Fibroblast of skin of back (primary cell): ENCODE results near the gene PPP3R1.

ENCODE experiments used
- DNase-seq: peaks from one replicate; pipeline ENCODE4 v3.0.0-alpha.2; 2013

PPP3R1 gene

DNA sequence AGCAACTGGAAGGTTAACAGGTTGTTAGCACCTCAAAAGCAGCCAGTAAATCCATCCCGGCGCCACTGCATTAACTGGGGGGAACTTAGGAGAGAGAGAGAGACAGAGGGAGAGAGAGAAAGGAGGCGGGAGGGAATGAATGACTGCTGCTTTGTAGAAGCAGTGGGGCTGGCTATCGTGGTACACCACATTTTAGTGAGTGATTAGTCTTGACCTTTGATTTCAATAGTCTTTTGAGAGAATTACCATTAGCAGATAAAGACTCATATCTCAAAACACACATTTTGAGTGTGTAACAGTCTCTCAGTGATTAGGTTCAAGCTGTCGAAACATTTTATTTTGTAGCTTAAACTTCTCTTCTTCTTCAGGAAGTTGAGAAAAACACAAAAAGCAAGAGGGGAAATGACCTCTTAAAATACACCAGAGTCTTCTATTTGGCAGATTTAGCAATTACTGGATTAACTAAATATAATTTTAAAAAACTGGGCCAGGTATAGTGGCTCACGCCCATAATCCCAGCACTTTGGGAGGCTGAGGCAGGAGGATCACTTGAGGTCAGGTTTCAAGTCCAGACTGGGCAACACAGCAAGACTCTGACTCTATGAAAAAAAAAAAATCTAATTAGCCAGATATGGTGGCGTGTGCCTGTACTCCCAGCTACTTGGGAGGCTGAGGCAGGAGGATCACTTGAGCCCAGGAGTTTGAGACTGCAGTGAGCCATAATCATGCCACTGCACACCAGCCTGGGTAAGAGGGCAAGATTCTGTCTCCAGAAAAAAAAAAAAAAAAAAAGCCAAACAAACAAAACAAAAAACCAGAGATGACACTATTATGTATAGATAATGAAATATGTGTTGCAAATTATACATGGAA is 116.6 kb downstream of the PPP3R1 start:
- DNase-seq, result no peak

DNA sequence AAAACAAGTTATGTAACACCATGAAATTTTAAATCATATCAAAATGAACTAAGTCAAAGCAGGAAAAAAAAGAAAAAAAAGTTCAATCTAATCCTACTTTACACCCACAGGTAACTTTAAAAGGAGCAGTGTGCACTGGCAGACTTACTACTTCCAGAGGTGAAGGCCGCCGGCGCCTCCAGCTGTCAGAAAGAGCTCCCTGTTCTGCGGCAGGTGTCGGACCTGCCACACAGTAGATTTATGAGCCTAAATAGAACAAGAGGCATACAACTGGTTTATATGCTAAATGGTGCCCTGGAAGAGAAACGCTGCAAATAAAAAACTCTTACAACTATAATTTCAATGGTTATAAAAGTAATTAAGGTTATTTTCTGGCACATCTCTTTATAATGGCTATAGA is 117.8 kb downstream of the PPP3R1 start:
- no peak for DNase-seq

DNA sequence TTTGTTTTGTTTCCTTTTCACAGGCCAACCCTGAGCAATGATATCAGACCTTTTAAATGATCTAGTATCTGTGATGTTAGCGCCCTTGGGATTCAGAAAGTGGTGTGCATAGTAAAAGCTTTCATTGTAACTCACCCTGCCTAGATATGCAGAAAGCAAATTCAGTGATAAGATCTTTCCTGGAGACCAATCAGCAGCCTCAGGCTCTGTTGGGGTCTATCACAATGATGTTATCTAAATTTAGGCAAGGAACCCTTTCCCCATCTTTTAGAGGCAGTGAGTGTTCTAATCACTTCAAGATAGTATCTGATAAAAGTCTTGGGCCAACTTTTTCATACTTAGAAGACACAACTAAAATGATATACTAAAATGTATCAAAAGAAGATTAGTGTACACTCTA is 118.2 kb downstream of the PPP3R1 start:
- DNase-seq, result no peak
